ENCODE measurements around the gene SCLY.

Gene SCLY

GRCh38 chr2:238142382-238143205, 81.8 kb downstream of the SCLY start:
- H3K4me3 ChIP-seq (ENCODE audit: low read length): no peak overlapping the region
- no peak for TF ChIP-seq CTCF (conservative IDR thresholded peaks at IDR 0.05; ENCODE audit: low read length)
- no peak for DNase-seq (ENCODE audit: low read depth)

- no peak for TF ChIP-seq CTCF (conservative IDR thresholded peaks at IDR 0.05; ENCODE audit: low read length)
- H3K4me3 ChIP-seq (ENCODE audit: low read length): no peak overlapping the region
- peak; percentile 87 for DNase-seq (ENCODE audit: low read depth)
These were observed 82.6 kb downstream of the SCLY start for GRCh38 chr2:238143239-238143951.

- no peak overlapping the region for H3K4me3 ChIP-seq (ENCODE audit: low read length)
- DNase-seq (ENCODE audit: low read depth): no peak
- TF ChIP-seq CTCF (conservative IDR thresholded peaks at IDR 0.05; ENCODE audit: low read length): no peak
These were observed 83.5 kb downstream of the SCLY start for GRCh38 chr2:238144262-238144661.

GRCh38 chr2:238145046-238145445, 84.2 kb downstream of the SCLY start:
- no peak for TF ChIP-seq CTCF (conservative IDR thresholded peaks at IDR 0.05; ENCODE audit: low read length)
- DNase-seq (ENCODE audit: low read depth): no peak
- H3K4me3 ChIP-seq (ENCODE audit: low read length): no peak overlapping the region

- no peak for DNase-seq (ENCODE audit: low read depth)
- no peak for TF ChIP-seq CTCF (conservative IDR thresholded peaks at IDR 0.05; ENCODE audit: low read length)
- H3K4me3 ChIP-seq (ENCODE audit: low read length): no peak overlapping the region
These were observed 85.0 kb downstream of the SCLY start for GRCh38 chr2:238145851-238146250.

GRCh38 chr2:238146884-238147544, 86.2 kb downstream of the SCLY start:
- no peak for DNase-seq (ENCODE audit: low read depth)
- no peak overlapping the region for H3K4me3 ChIP-seq (ENCODE audit: low read length)
- no peak for TF ChIP-seq CTCF (conservative IDR thresholded peaks at IDR 0.05; ENCODE audit: low read length)
